Lower leg skin (tissue), 4 donors: ENCODE results near the gene S100A13. TPM values are rescaled to one million over a fixed set of nuclear protein-coding genes. Genes with fewer than 3 reads are reported as not detected.

Source experiments
- DNase-seq, 2 donors: peaks; one replicate each; pipeline ENCODE4 v3.0.0-alpha.2; 2019; ENCODE audit warnings: low spot score in 2 of 2
- H3K4me3 ChIP-seq: fragments of 200-600 bp; sonication (generic); 2 replicates; pipeline ENCODE4 v1.5.1; 2017; ENCODE audit warnings: mild to moderate bottlenecking, low read depth; ENCODE audit not compliant: poor library complexity, severe bottlenecking
- CTCF ChIP-seq, 3 donors: fragments of 450-650 bp; IDR thresholded peaks; one replicate each; pipeline ENCODE4 v1.5.1; 2016; ENCODE audit warnings: antibody characterized with exemption in 3 of 3, mild to moderate bottlenecking in 3 of 3, moderate library complexity in 2 of 3
- POLR2A ChIP-seq, 2 donors: fragments of 450-650 bp; IDR thresholded peaks; one replicate each; pipeline ENCODE4 v1.6.1; 2016 to 2017; ENCODE audit warnings: antibody characterized with exemption in 2 of 2, mild to moderate bottlenecking in 1 of 2, moderate library complexity in 1 of 2
- WGBS, 2 donors: methylation state at CpG; one replicate each; pipeline ENCODE4 v1.1.5; 2018; 5-methylcytosine and 5-hydroxymethylcytosine counted together
- intact Hi-C: fragments of 100-400 bp; cut with DNase I; formaldehyde crosslinking; loops from one replicate; pipeline ENCODE4 v1.15.0; 2023; ENCODE audit warnings: low total_unique reads
- total RNA-seq, 4 donors: library from RNA; depleted of rRNA; stranded (reverse); fragments of >200 nt; gene quantifications; one replicate each; pipeline ENCODE4 v1.1.0, GENCODE V29; 2016

Gene S100A13
- total RNA-seq, 4 donors from 2014 or later = 44.1 to 72.8 (median 47.2) TPM

- no peak for DNase-seq
- H3K4me3 ChIP-seq = no peak overlapping the region
- intact Hi-C loops = no loop called here
- WGBS, 2 donors = 53 to 56% methylated on average over 1 of the region's 1 CpG
- TF ChIP-seq CTCF (IDR thresholded peaks at IDR 0.05) (no peak), POLR2A (IDR thresholded peaks at IDR 0.05) (no peak)
These were observed 24.5 kb upstream of the S100A13 start for GRCh38 chr1:153651771-153652170.

DNA sequence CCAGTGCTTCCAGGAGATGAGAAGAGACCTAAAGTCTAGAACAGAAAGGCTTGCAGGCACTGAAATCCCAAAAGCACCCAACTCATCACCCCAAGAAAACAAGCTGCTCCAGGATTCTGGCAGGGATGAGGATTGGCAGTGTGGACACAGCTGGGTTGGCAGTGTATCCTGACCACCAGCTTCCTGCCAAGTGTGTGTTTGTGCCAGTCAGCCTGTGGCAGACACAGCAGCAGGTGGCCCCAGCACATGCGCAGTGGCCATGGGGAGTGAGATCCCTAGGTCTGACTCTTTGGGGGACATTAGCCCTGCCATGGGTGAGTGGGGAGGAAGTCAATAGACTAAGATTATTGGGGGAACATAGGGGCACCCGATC is 22.5 kb upstream of the S100A13 start:
- no peak overlapping the region for H3K4me3 ChIP-seq
- TF ChIP-seq POLR2A (IDR thresholded peaks at IDR 0.05) (no peak), CTCF (IDR thresholded peaks at IDR 0.05) (no peak)
- WGBS, 2 donors = 85 to 86% methylated on average over 2 of the region's 2 CpGs
- intact Hi-C loops = no loop called here
- DNase-seq = no peak

GRCh38 chr1:153649137-153649862 is 22.0 kb upstream of the S100A13 start:
- H3K4me3 ChIP-seq = no peak overlapping the region
- no peak for TF ChIP-seq POLR2A (IDR thresholded peaks at IDR 0.05)
- TF ChIP-seq CTCF (IDR thresholded peaks at IDR 0.05) = no peak
- intact Hi-C loops = no loop called here
- no peak for DNase-seq
- WGBS, 2 donors = 46% methylated on average over 3 of the region's 3 CpGs

DNA sequence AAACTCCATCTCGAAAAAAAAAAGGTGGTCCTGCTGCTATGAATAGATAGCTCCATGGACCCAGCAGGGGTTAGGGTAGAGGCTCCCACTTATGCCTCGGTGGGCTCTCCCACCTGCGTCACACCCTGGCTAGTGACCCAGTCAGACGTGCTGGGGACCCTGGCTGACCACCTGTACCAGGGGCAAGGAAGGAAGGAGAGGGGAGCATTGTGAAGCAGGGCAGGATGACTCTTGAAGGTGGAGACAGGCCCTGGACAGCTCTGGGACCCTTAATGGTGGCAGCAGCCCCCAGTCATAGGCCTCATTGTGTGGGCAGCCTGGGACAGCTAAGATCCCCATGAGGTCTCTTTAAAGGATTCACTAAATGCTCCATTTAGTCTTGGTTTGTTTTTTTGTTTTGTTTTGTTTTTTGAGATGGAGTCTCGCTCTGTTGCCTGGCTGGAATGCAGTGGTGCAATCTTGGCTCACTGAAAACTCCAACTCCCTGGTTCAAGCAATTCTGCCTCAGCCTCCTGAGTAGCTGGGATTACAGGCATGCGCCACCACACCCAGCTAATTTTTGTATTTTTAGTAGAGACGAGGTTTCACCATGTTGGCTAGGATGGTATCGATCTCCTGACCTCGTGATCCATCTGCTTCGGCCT is 20.8 kb upstream of the S100A13 start:
- WGBS, 2 donors = 75 to 77% methylated on average over 10 of the region's 10 CpGs
- DNase-seq = no peak
- H3K4me3 ChIP-seq = no peak overlapping the region
- intact Hi-C loops = no loop called here
- TF ChIP-seq POLR2A (IDR thresholded peaks at IDR 0.05) (no peak), CTCF (IDR thresholded peaks at IDR 0.05) (no peak)

DNA sequence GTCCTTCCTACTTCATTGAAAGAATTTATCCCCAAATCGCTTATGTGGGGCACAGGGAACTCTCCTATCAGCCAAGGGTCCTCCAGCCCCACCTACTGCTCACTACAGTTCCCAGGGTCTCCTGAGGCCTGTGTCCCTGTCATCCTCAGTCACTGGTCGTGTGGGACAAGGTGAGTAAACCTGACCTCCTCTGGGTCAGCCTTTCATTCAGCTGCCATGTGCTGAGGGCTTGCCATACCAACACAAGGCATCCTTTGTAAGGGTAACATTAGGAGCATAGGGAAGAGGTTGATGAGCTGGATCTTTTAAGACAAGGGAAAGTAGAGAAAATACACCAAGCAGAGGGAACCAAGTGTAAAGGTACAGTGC is 20.0 kb upstream of the S100A13 start:
- intact Hi-C loops = no loop called here
- WGBS, 2 donors = 43 to 69% methylated on average over 2 of the region's 2 CpGs
- no peak overlapping the region for H3K4me3 ChIP-seq
- no peak for DNase-seq
- no peak for TF ChIP-seq POLR2A (IDR thresholded peaks at IDR 0.05)
- TF ChIP-seq CTCF (IDR thresholded peaks at IDR 0.05) = no peak
